AG04449 (cell line): ENCODE results near the gene CNNM2.
"Not testable (repeated sequence)": the region's sequence is repeated elsewhere in the genome, so short reads cannot be mapped to it uniquely, and the experiment has no call there.

Experiments
- CTCF ChIA-PET: fragments of 350-600 bp; formaldehyde crosslinking; extraction: SDS; loops from one replicate; lab custom pipeline; 2021; ENCODE audit warnings: antibody characterized with exemption; lab: Yijun Ruan, JAX
- POLR2A ChIA-PET: fragments of 400-600, 350-600 bp; formaldehyde crosslinking; extraction: SDS; loops from one replicate; lab custom pipeline; 2020; ENCODE audit warnings: antibody characterized with exemption, inconsistent platforms; lab: Yijun Ruan, JAX
- DNase-seq: peaks from one replicate; pipeline ENCODE4 v3.0.0-alpha.2; 2010; ENCODE audit warnings: low read depth, low spot score
- H3K4me3 ChIP-seq: 2 replicates; pipeline ENCODE4 v1.5.1; 2011; ENCODE audit warnings: low read depth, mild to moderate bottlenecking, control low read depth, low read length
- CTCF ChIP-seq: IDR thresholded peaks from one replicate; pipeline ENCODE4 v1.5.1; 2011; ENCODE audit warnings: mild to moderate bottlenecking, moderate library complexity, low read length, control low read depth, inconsistent platforms; ENCODE audit not compliant: insufficient read depth; ENCODE audit errors: missing control alignments

CNNM2 gene

GRCh38 chr10:102959360-102959759 is 41.3 kb downstream of the CNNM2 start:
- H3K4me3 ChIP-seq: no peak overlapping the region
- POLR2A ChIA-PET: no interaction called here
- DNase-seq: no peak
- TF ChIP-seq CTCF: no peak
- CTCF ChIA-PET: no interaction called here

- no peak for TF ChIP-seq CTCF
- ChIA-PET POLR2A (no interaction called here), CTCF (no interaction called here)
- DNase-seq: no peak
- H3K4me3 ChIP-seq: no peak overlapping the region
These were observed 42.1 kb downstream of the CNNM2 start for GRCh38 chr10:102960157-102960556.

GRCh38 chr10:102962267-102962666 is 44.2 kb downstream of the CNNM2 start:
- DNase-seq: no peak
- ChIA-PET POLR2A (no interaction called here), CTCF (interaction anchor here (0.9 to 1.1 kb wide), 2 partner anchors 10 kb away, joined by 3 to 4 read pairs; no protein-coding TSS in a partner anchor)
- no peak for TF ChIP-seq CTCF
- H3K4me3 ChIP-seq: no peak overlapping the region

- POLR2A ChIA-PET: no interaction called here
- CTCF ChIA-PET: interaction anchor here (0.9 to 1.1 kb wide), 2 partner anchors 9 to 10 kb away, joined by 3 to 4 read pairs; no protein-coding TSS in a partner anchor
- DNase-seq: no peak
- no peak overlapping the region for H3K4me3 ChIP-seq
- TF ChIP-seq CTCF: no peak
These were observed 45.1 kb downstream of the CNNM2 start for GRCh38 chr10:102962951-102963755.

GRCh38 chr10:102963756-102964025 is 45.6 kb downstream of the CNNM2 start:
- no peak overlapping the region for H3K4me3 ChIP-seq
- ChIA-PET POLR2A (interaction anchor here (0.6 kb wide), 1 partner anchor 267 kb away, joined by 3 read pairs; no protein-coding TSS in a partner anchor), CTCF (no interaction called here)
- no peak for DNase-seq
- no peak for TF ChIP-seq CTCF

- CTCF ChIA-PET, H3K4me3 ChIP-seq, DNase-seq: not testable (repeated sequence)
- POLR2A ChIA-PET: interaction anchor here (0.6 kb wide), 1 partner anchor 267 kb away, joined by 3 read pairs; no protein-coding TSS in a partner anchor
These were observed 46.0 kb downstream of the CNNM2 start for GRCh38 chr10:102964064-102964463.

GRCh38 chr10:102964713-102965112 is 46.6 kb downstream of the CNNM2 start:
- ChIA-PET POLR2A (no interaction called here), CTCF (interaction anchor here (1.4 kb wide), 1 partner anchor 274 kb away, joined by 4 read pairs; no protein-coding TSS in a partner anchor)
- no peak for DNase-seq
- TF ChIP-seq CTCF: no peak
- no peak overlapping the region for H3K4me3 ChIP-seq
